ENCODE results near the gene PRRC2B. TPM values are rescaled to one million over a fixed set of nuclear protein-coding genes. Genes with fewer than 3 reads are reported as not detected.

PRRC2B gene
- total and polyA plus RNA-seq, 2 of the 8 experiments (the other 6 are each of a cell fraction or from before 2014, with no cell fraction given) = 37.3 to 249 TPM

- peaks cover 89 to 98% of the 10 kb centered on the region in 2 experiments for H3K79me2 ChIP-seq (ENCODE audit: control insufficient read depth in 1 of 2, insufficient read depth in 2 of 2, low read length in 2 of 2)
- H3K27me3 ChIP-seq (replicated peaks in 1 of 4; ENCODE audit: control insufficient read depth in 3 of 4, extremely low read depth in 1 of 4, insufficient read depth in 3 of 4, low read length in 3 of 4) = no peaks in the 10 kb centered on the region
- peaks cover 0 to 3% (median 0%) of the 10 kb centered on the region in 4 experiments; a peak in 1 of 8 replicates for H3K36me3 ChIP-seq (ENCODE audit: control insufficient read depth in 2 of 4, insufficient read depth in 4 of 4, low read length in 3 of 4)
- no peak overlapping the region for H3K4ac ChIP-seq (replicated peaks; ENCODE audit: insufficient read length, low read depth, low read length)
- no peak overlapping the region for H3K23ac ChIP-seq (ENCODE audit: insufficient read length)
- H4K91ac ChIP-seq (replicated peaks; ENCODE audit: insufficient read length, low read length) = no peak overlapping the region
- FAIRE-seq (no peak), DNase-seq (ENCODE audit: low read depth in 1 of 2, low spot score in 2 of 2) (no peak)
- no peak overlapping the region for H3K18ac ChIP-seq (ENCODE audit: extremely low read depth, low read length)
- peak overlapping the region; percentile 24; the same call in 1 of the 2 replicates for H3K27ac ChIP-seq (ENCODE audit: low read depth, low read length)
- no peak overlapping the region for H3K9ac ChIP-seq (replicated peaks in 1 of 4; ENCODE audit: extremely low read depth in 1 of 4, low read depth in 3 of 4, low read length in 3 of 4)
- H3K4me1 ChIP-seq (replicated peaks in 1 of 4; ENCODE audit: control insufficient read depth in 3 of 4, insufficient read depth in 4 of 4, low read length in 3 of 4) = peaks cover 33 to 55% (median 45%) of the 10 kb centered on the region in 4 experiments
- 67% methylated on average over 12 of the region's 12 CpGs; no CpG with 5 or more reads in 1 of the 2 experiments for WGBS, 2 experiments (ENCODE audit: extremely low coverage in 1 of 2, insufficient coverage in 1 of 2, insufficient read length in 1 of 2, insufficient replicate concordance in 2 of 2, low coverage in 1 of 2, low lambda C conversion rate in 2 of 2, missing lambda C conversion rate in 1 of 2)
- no peak for TF ChIP-seq POLR2A (IDR thresholded peaks at IDR 0.05; ENCODE audit: control extremely low read depth in 1 of 2, low read depth in 2 of 2, low read length in 2 of 2)
- no peak for TF ChIP-seq SUZ12 (IDR thresholded peaks at IDR 0.05; ENCODE audit: low read length)
- 0 out of 4 replicates have a peak, but pooled peaks of 1 of the 2 experiments have one; percentile 54 for TF ChIP-seq HDAC2 (IDR thresholded peaks at IDR 0.05; ENCODE audit: borderline replicate concordance in 1 of 2, low read depth in 2 of 2, low read length in 2 of 2)
- TF ChIP-seq GABPA (IDR thresholded peaks at IDR 0.05; ENCODE audit: borderline replicate concordance, insufficient read depth, low read length) = no peak
- TF ChIP-seq KDM4A (IDR thresholded peaks at IDR 0.05; ENCODE audit: low read depth, low read length, severe bottlenecking) = no peak
- TF ChIP-seq POLR2AphosphoS5 (IDR thresholded peaks at IDR 0.05; ENCODE audit: low read depth, low read length) = peak; percentile 24
- TF ChIP-seq EGR1 (IDR thresholded peaks at IDR 0.05; ENCODE audit: borderline replicate concordance, low read depth, low read length) = no peak
- peak; percentile 57; the same call in 1 of the 2 replicates for TF ChIP-seq TCF12 (IDR thresholded peaks at IDR 0.05; ENCODE audit: low read depth, low read length)
- TF ChIP-seq TBP (IDR thresholded peaks at IDR 0.05; ENCODE audit: low read depth, low read length) = no peak
- no peak for TF ChIP-seq CBX8 (IDR thresholded peaks at IDR 0.05; ENCODE audit: borderline replicate concordance, low read depth, low read length)
- no peak for TF ChIP-seq SIX5 (IDR thresholded peaks at IDR 0.05; ENCODE audit: low read depth, low read length)
- 0 out of 2 replicates have a peak, but pooled peaks have one; percentile 42 for TF ChIP-seq TAF1 (IDR thresholded peaks at IDR 0.05; ENCODE audit: low read depth, low read length)
- peak overlapping the region; percentile 35 to 38; a peak in 3 of 4 replicates for H3K4me2 ChIP-seq (ENCODE audit: insufficient read depth in 1 of 2, low read depth in 2 of 2, low read length in 2 of 2)
- H3K56ac ChIP-seq (replicated peaks; ENCODE audit: insufficient read length, low read depth, low read length) = no peak overlapping the region
- H2BK120ac ChIP-seq (replicated peaks; ENCODE audit: low read depth, low read length) = no peak overlapping the region
- no peak overlapping the region for H3K14ac ChIP-seq (ENCODE audit: insufficient read length)
- H2BK20ac ChIP-seq (ENCODE audit: low read length) = no peak overlapping the region
- no peak overlapping the region for H4K5ac ChIP-seq (ENCODE audit: insufficient read length, low read depth, low read length)
- peaks cover 14% of the 10 kb centered on the region for H3K79me1 ChIP-seq (ENCODE audit: low read depth, low read length)
- ChIA-PET POLR2A (ENCODE audit: partially characterized antibody) (interaction anchor here (1.0 to 3.0 kb wide), 10 partner anchors 10 to 127 kb away, joined by 3 to 11 read pairs (median 6); no protein-coding TSS in a partner anchor), CTCF (ENCODE audit: partially characterized antibody) (interaction anchor here (1.0 to 2.1 kb wide), 8 partner anchors 10 to 75 kb away, joined by 3 to 8 read pairs (median 3); no protein-coding TSS in a partner anchor)
- no peaks in the 10 kb centered on the region for H3K9me3 ChIP-seq (ENCODE audit: insufficient read depth in 2 of 2, low read depth in 1 of 2, low read length in 1 of 2)
- H4K8ac ChIP-seq (ENCODE audit: extremely low read depth, insufficient read depth, low read length) = no peak overlapping the region
- H4K20me1 ChIP-seq (replicated peaks in 1 of 2; ENCODE audit: control insufficient read depth in 1 of 2, insufficient read depth in 2 of 2, low read length in 2 of 2) = peaks cover 32 to 42% of the 10 kb centered on the region in 2 experiments
- H3K23me2 ChIP-seq (ENCODE audit: low read depth, low read length) = no peaks in the 10 kb centered on the region
- H2BK15ac ChIP-seq (ENCODE audit: low read length) = no peak overlapping the region
- H2AFZ ChIP-seq (ENCODE audit: low read length) = no peak overlapping the region
- peak overlapping the region; percentile 61; the same call in 1 of the 2 replicates for H2AK5ac ChIP-seq (ENCODE audit: low read depth, low read length)
- H2BK12ac ChIP-seq (ENCODE audit: low read depth, low read length) = no peak overlapping the region
- H3K4me3 ChIP-seq (ENCODE audit: extremely low read depth in 1 of 4, insufficient read depth in 2 of 4, low read depth in 3 of 4, low read length in 4 of 4) = peak overlapping the region in 1 of 4 experiments; percentile 24; a peak in 1 of 8 replicates
- H2BK5ac ChIP-seq (ENCODE audit: low read depth, low read length) = no peak overlapping the region; the same call in 1 of the 2 replicates
Observed at GRCh38 chr9:131402738-131403492, 9.0 kb downstream of the PRRC2B start.

Data from H1 (cell line).